ENCODE data around the gene TPP1.

GRCh38 chr11:6610591-6610990 lies 8.6 kb downstream of the TPP1 start:
- TF ChIP-seq EP300 (IDR thresholded peaks at IDR 0.05) (no peak), CTCF (IDR thresholded peaks at IDR 0.05) (no peak), POLR2A (IDR thresholded peaks at IDR 0.05) (no peak), POLR2AphosphoS5 (IDR thresholded peaks at IDR 0.05) (no peak)
